MCF 10A (cell line): Measurements from ENCODE around the gene TMEFF2. TPM values are rescaled to one million over a fixed set of nuclear protein-coding genes. Genes with fewer than 3 reads are reported as not detected.

Source experiments
- BruUV-seq: library from RNA; stranded (reverse); fragments of 400-500 nt; replicated peaks from 2 replicates; lab custom pipeline; 2021; lab: Mats Ljungman, UMichigan
- CTCF ChIA-PET: fragments of 300-600 bp; sonication (Branson Sonifier 250); formaldehyde crosslinking; extraction: SDS; loops from one replicate; lab custom pipeline; 2021; ENCODE audit warnings: antibody characterized with exemption, inconsistent platforms; lab: Yijun Ruan, JAX
- POLR2A ChIA-PET: fragments of 300-600, 350-650 bp; sonication (Branson Sonifier 250); formaldehyde crosslinking; extraction: SDS; loops from one replicate; lab custom pipeline; 2020; ENCODE audit warnings: antibody characterized with exemption, inconsistent platforms; lab: Yijun Ruan, JAX
- DNase-seq: peaks from one replicate; pipeline ENCODE4 v3.0.0-alpha.2; 2018; ENCODE audit not compliant: unreplicated experiment
- H3K27ac Mint-ChIP-seq: one replicate; pipeline ENCODE4 v1.8.0; 2022; ENCODE audit warnings: mild to moderate bottlenecking, low read depth, mixed read lengths; ENCODE audit not compliant: unreplicated experiment
- H3K27me3 Mint-ChIP-seq: one replicate; pipeline ENCODE4 v1.8.0; 2022; ENCODE audit warnings: mixed read lengths; ENCODE audit not compliant: insufficient read depth, unreplicated experiment
- H3K36me3 Mint-ChIP-seq: one replicate; pipeline ENCODE4 v1.8.0; 2022; ENCODE audit warnings: mild to moderate bottlenecking, moderate library complexity, mixed read lengths; ENCODE audit not compliant: insufficient read depth, unreplicated experiment
- H3K4me1 Mint-ChIP-seq: one replicate; pipeline ENCODE4 v1.8.0; 2022; ENCODE audit warnings: mixed read lengths; ENCODE audit not compliant: insufficient read depth, unreplicated experiment
- H3K4me3 Mint-ChIP-seq: one replicate; pipeline ENCODE4 v1.8.0; 2022; ENCODE audit warnings: mild to moderate bottlenecking, moderate library complexity, mixed read lengths; ENCODE audit not compliant: unreplicated experiment
- H3K9me3 Mint-ChIP-seq: one replicate; pipeline ENCODE4 v1.8.0; 2022; ENCODE audit warnings: mixed read lengths; ENCODE audit not compliant: unreplicated experiment
- intact Hi-C: fragments of 100-400 bp; cut with micrococcal nuclease; formaldehyde crosslinking; loops from 2 replicates; pipeline ENCODE4 v1.14.1; 2022
- total RNA-seq: library from RNA; stranded (reverse); gene quantifications from 2 replicates; pipeline ENCODE4 v1.2.3, GENCODE V29; 2022
- TF ChIP-seq, protein P1 (sequence below): fragments of 200-600 bp; IDR thresholded peaks from one replicate; pipeline ENCODE4 v1.8.0; 2022; ENCODE audit warnings: antibody characterized with exemption, mild to moderate bottlenecking; ENCODE audit not compliant: unreplicated experiment

The TMEFF2 gene
- total RNA-seq, 1 experiment from 2014 or later: not detected

- BruUV-seq: no TSS peak
These were observed 168.0 kb downstream of the TMEFF2 start for GRCh38 chr2:192026825-192027120.

DNA sequence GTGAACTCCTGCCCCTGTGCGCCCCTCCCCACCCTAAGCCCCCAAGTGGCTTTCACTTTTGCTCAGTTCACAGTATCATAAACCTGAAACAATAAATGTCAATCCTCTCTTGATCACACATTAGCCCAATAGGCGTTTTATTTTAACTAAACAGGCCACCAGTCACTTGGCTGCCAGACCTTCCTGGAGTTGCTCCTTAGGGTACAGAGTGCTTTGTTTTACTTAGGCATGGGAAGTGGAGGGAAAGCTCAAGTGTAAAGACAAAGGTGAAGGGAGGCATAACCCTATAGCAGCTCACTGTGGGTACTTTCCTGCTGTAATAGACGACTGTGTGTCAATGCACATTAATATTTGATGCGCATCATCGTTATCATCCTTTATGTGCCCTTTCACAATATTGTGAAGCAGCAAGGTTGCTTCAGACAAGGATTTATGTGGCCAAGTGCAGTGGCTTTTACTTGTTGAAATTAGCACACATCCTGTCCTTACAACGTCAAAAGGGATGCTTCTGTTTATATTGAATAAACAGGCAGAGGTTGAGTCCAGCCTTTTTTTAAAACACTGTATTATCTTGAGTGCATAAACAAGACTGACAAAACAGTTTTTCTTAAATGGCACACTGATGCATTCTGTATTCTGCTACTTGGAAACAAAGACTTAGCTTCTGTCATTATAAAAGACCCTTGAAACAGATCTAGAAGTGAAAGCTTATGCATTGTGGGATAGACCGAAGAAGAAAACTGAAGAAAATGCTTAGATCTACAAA lies 168.5 kb downstream of the TMEFF2 start:
- POLR2A ChIA-PET: interaction anchor here (0.7 kb wide), 1 partner anchor 576 kb away, joined by 5 read pairs; no protein-coding TSS in a partner anchor
- BruUV-seq: no TSS peak
- Mint-ChIP-seq H3K4me3 (no peak overlapping the region), H3K27ac (no peak overlapping the region), H3K36me3 (peaks cover 7% of the 10 kb centered on the region), H3K9me3 (no peaks in the 10 kb centered on the region), H3K27me3 (no peaks in the 10 kb centered on the region), H3K4me1 (no peaks in the 10 kb centered on the region)
- TF ChIP-seq, protein P1, sequence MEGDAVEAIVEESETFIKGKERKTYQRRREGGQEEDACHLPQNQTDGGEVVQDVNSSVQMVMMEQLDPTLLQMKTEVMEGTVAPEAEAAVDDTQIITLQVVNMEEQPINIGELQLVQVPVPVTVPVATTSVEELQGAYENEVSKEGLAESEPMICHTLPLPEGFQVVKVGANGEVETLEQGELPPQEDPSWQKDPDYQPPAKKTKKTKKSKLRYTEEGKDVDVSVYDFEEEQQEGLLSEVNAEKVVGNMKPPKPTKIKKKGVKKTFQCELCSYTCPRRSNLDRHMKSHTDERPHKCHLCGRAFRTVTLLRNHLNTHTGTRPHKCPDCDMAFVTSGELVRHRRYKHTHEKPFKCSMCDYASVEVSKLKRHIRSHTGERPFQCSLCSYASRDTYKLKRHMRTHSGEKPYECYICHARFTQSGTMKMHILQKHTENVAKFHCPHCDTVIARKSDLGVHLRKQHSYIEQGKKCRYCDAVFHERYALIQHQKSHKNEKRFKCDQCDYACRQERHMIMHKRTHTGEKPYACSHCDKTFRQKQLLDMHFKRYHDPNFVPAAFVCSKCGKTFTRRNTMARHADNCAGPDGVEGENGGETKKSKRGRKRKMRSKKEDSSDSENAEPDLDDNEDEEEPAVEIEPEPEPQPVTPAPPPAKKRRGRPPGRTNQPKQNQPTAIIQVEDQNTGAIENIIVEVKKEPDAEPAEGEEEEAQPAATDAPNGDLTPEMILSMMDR: no peak
- no peak for DNase-seq
- intact Hi-C loops: no loop called here
- CTCF ChIA-PET: interaction anchor here (0.5 to 0.6 kb wide), 2 partner anchors 9 to 487 kb away, joined by 3 read pairs; no protein-coding TSS in a partner anchor

More at GRCh38 chr2:192026825-192027120, 168.0 kb downstream of the TMEFF2 start:
- Mint-ChIP-seq H3K27ac (no peak overlapping the region), H3K4me1 (no peaks in the 10 kb centered on the region), H3K4me3 (no peak overlapping the region), H3K27me3 (no peaks in the 10 kb centered on the region), H3K36me3 (peaks cover 7% of the 10 kb centered on the region), H3K9me3 (no peaks in the 10 kb centered on the region)
- TF ChIP-seq, protein P1: no peak
- ChIA-PET POLR2A (interaction anchor here (0.7 kb wide), 1 partner anchor 576 kb away, joined by 5 read pairs; no protein-coding TSS in a partner anchor), CTCF (interaction anchor here (0.6 kb wide), 1 partner anchor 8 kb away, joined by 3 read pairs; no protein-coding TSS in a partner anchor)
- no peak for DNase-seq
- intact Hi-C loops: no loop called here

DNA sequence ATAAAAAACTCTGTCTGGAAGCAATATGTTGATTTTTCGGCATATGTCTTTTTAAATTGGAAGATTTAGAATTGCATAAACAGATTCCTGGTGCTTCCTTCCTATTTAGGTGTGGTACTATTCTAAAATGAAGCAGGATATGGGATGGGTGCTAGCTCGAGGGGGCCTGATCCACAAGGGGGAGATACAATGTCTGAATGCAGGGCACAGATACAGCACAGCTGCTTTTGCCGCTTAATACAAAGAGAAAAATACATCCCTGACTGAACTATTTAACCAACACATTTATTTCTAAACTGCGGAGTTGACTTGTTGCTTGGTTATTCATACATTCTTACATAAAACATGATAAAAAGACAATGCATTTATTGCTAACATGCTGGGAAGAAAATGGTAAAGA lies 169.1 kb downstream of the TMEFF2 start:
- Mint-ChIP-seq H3K4me3 (no peak overlapping the region), H3K27me3 (no peaks in the 10 kb centered on the region), H3K9me3 (no peaks in the 10 kb centered on the region), H3K36me3 (peaks cover 7% of the 10 kb centered on the region), H3K4me1 (no peaks in the 10 kb centered on the region), H3K27ac (no peak overlapping the region)
- BruUV-seq: no TSS peak
- DNase-seq: no peak
- ChIA-PET POLR2A (no interaction called here), CTCF (no interaction called here)
- TF ChIP-seq, protein P1: no peak
- intact Hi-C loops: no loop called here

DNA sequence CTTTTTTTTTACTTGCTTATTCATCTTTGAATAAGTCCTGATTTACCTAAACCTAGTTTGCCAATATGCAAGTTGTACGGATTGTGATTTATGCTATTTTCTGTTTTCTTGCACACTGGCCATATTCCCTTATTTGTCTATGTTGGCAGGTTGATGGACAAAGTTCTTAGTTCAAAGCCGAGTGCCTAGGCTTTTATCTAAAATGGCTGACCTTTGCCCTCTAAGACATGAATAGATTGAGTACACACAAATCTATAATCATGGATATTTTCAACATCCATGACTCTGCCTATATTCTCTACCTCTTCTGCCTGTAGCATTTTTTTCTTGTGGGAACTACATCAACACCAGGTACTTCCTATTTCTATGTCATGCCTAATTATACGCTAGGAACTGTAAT lies 171.7 kb downstream of the TMEFF2 start:
- CTCF ChIA-PET: no interaction called here

More for the DNA sequence above, 171.7 kb downstream of the TMEFF2 start:
- H3K36me3 Mint-ChIP-seq: no peaks in the 10 kb centered on the region
- H3K27me3 Mint-ChIP-seq: no peaks in the 10 kb centered on the region
- BruUV-seq: no TSS peak
- no peak overlapping the region for H3K27ac Mint-ChIP-seq
- H3K4me1 Mint-ChIP-seq: no peaks in the 10 kb centered on the region
- TF ChIP-seq, protein P1: no peak
- DNase-seq: no peak
- H3K4me3 Mint-ChIP-seq: no peak overlapping the region
- POLR2A ChIA-PET: no interaction called here
- intact Hi-C loops: no loop called here
- H3K9me3 Mint-ChIP-seq: no peaks in the 10 kb centered on the region
